ENCODE results near the gene ARHGAP19.

- TF ChIP-seq CTCF (IDR thresholded peaks at IDR 0.05) (no peak), POLR2A (IDR thresholded peaks at IDR 0.05) (no peak), POLR2AphosphoS5 (IDR thresholded peaks at IDR 0.05) (no peak)
These were observed 45.6 kb upstream of the ARHGAP19 start for GRCh38 chr10:97338041-97338440.

Measured in transverse colon (tissue), 4 donors.